Testis (tissue), 2 donors: ENCODE measurements around the gene MYRFL.

Experiments used
- CTCF ChIP-seq, 3 experiments: fragments of 450-650 bp in 2 of 3; fragments of 200-600 bp in 1 of 3; sonication (generic) in 1 of 3; IDR thresholded peaks; one replicate each; pipeline ENCODE4 v1.5.1; 2016 to 2019; ENCODE audit warnings: antibody characterized with exemption in 3 of 3, mild to moderate bottlenecking in 2 of 3, moderate library complexity in 1 of 3
- POLR2A ChIP-seq: fragments of 450-650 bp; IDR thresholded peaks from one replicate; pipeline ENCODE4 v1.6.1; 2017; ENCODE audit warnings: antibody characterized with exemption, mild to moderate bottlenecking, moderate library complexity

- no peak for TF ChIP-seq CTCF (IDR thresholded peaks at IDR 0.05)
- no peak for TF ChIP-seq POLR2A
Measured at GRCh38 chr12:69866698-69867097, 41.7 kb downstream of the MYRFL start.
